HL-60 (cell line): ENCODE measurements around the gene CD38.

ENCODE experiments used
- DNase-seq, 2 experiments: peaks; one replicate each; pipeline ENCODE4 v3.0.0-alpha.2; 2010 to 2020; ENCODE audit warnings: low read depth in 1 of 2, low spot score in 1 of 2
- H3K27ac ChIP-seq: fragments of 250-450 bp; sonication (Bioruptor Pico); replicated peaks from 2 replicates; pipeline ENCODE4 v1.5.1; 2020; ENCODE audit warnings: mild to moderate bottlenecking, moderate library complexity
- H3K27me3 ChIP-seq: fragments of 250-450 bp; sonication (Bioruptor Pico); 2 replicates; pipeline ENCODE4 v1.5.1; 2021; ENCODE audit warnings: mild to moderate bottlenecking, moderate library complexity; ENCODE audit not compliant: insufficient read depth, poor library complexity, severe bottlenecking
- H3K4me3 ChIP-seq: replicated peaks from 2 replicates; pipeline ENCODE4 v1.5.1; 2011; ENCODE audit warnings: mild to moderate bottlenecking, control low read depth, low read length; ENCODE audit not compliant: insufficient read depth
- GABPA ChIP-seq: IDR thresholded peaks from 2 replicates; pipeline ENCODE4 v1.6.1; 2012; ENCODE audit warnings: low read depth
- POLR2AphosphoS5 ChIP-seq: IDR thresholded peaks from 2 replicates; pipeline ENCODE4 v1.6.1; 2012; ENCODE audit warnings: low read depth
- SPI1 ChIP-seq: IDR thresholded peaks from 2 replicates; pipeline ENCODE4 v1.6.1; 2012; ENCODE audit warnings: low read depth, mild to moderate bottlenecking, borderline replicate concordance
- TF ChIP-seq, protein P1 (sequence below): IDR thresholded peaks from one replicate; pipeline ENCODE4 v1.5.1; 2011; ENCODE audit warnings: low read length, control low read depth, inconsistent platforms; ENCODE audit not compliant: insufficient read depth
- TF ChIP-seq, protein P2 (sequence below): IDR thresholded peaks from 2 replicates; pipeline ENCODE4 v1.6.1; 2012; ENCODE audit warnings: low read depth; ENCODE audit not compliant: insufficient replicate concordance

Gene CD38

DNA sequence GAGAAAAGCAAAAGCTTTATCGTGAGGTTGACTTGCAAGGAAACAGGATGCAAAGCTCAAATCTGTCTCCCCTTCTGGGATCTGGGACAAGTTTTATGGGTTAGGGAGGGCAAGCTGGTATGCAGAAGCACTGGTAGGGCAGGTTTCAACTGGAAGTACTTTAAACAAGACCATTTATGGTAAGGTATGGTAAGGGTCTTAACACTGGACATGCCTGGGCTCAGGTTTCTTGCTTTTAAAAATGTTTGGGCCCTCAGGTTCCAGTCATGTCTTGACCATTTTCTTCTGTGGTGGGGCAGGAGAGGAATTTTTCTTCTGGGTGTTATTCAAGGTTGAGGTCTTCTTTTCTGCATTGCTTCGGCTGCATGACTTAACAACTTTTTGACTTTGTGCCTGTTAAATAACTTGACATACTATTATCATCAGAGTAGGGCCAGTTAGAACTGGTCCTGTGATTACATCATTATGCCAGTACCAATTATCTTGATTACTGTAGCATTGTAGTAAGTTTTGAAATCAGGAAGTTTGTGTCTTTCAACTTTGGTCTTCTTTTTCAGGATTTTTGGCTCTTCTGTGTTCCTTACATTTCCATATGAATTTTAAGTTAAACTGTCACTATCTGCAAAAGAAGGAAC lies 33.7 kb downstream of the CD38 start:
- Histone ChIP-seq H3K27ac (no peak overlapping the region; the same call in 1 of the 2 replicates), H3K27me3 (no peaks in the 10 kb centered on the region), H3K4me3 (no peak overlapping the region)
- no peak for TF ChIP-seq SPI1
- no peak for TF ChIP-seq GABPA
- TF ChIP-seq, protein P1, sequence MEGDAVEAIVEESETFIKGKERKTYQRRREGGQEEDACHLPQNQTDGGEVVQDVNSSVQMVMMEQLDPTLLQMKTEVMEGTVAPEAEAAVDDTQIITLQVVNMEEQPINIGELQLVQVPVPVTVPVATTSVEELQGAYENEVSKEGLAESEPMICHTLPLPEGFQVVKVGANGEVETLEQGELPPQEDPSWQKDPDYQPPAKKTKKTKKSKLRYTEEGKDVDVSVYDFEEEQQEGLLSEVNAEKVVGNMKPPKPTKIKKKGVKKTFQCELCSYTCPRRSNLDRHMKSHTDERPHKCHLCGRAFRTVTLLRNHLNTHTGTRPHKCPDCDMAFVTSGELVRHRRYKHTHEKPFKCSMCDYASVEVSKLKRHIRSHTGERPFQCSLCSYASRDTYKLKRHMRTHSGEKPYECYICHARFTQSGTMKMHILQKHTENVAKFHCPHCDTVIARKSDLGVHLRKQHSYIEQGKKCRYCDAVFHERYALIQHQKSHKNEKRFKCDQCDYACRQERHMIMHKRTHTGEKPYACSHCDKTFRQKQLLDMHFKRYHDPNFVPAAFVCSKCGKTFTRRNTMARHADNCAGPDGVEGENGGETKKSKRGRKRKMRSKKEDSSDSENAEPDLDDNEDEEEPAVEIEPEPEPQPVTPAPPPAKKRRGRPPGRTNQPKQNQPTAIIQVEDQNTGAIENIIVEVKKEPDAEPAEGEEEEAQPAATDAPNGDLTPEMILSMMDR: no peak
- TF ChIP-seq, protein P2, sequence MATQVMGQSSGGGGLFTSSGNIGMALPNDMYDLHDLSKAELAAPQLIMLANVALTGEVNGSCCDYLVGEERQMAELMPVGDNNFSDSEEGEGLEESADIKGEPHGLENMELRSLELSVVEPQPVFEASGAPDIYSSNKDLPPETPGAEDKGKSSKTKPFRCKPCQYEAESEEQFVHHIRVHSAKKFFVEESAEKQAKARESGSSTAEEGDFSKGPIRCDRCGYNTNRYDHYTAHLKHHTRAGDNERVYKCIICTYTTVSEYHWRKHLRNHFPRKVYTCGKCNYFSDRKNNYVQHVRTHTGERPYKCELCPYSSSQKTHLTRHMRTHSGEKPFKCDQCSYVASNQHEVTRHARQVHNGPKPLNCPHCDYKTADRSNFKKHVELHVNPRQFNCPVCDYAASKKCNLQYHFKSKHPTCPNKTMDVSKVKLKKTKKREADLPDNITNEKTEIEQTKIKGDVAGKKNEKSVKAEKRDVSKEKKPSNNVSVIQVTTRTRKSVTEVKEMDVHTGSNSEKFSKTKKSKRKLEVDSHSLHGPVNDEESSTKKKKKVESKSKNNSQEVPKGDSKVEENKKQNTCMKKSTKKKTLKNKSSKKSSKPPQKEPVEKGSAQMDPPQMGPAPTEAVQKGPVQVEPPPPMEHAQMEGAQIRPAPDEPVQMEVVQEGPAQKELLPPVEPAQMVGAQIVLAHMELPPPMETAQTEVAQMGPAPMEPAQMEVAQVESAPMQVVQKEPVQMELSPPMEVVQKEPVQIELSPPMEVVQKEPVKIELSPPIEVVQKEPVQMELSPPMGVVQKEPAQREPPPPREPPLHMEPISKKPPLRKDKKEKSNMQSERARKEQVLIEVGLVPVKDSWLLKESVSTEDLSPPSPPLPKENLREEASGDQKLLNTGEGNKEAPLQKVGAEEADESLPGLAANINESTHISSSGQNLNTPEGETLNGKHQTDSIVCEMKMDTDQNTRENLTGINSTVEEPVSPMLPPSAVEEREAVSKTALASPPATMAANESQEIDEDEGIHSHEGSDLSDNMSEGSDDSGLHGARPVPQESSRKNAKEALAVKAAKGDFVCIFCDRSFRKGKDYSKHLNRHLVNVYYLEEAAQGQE: no peak
- no peak for TF ChIP-seq POLR2AphosphoS5
- no peak for DNase-seq

DNA sequence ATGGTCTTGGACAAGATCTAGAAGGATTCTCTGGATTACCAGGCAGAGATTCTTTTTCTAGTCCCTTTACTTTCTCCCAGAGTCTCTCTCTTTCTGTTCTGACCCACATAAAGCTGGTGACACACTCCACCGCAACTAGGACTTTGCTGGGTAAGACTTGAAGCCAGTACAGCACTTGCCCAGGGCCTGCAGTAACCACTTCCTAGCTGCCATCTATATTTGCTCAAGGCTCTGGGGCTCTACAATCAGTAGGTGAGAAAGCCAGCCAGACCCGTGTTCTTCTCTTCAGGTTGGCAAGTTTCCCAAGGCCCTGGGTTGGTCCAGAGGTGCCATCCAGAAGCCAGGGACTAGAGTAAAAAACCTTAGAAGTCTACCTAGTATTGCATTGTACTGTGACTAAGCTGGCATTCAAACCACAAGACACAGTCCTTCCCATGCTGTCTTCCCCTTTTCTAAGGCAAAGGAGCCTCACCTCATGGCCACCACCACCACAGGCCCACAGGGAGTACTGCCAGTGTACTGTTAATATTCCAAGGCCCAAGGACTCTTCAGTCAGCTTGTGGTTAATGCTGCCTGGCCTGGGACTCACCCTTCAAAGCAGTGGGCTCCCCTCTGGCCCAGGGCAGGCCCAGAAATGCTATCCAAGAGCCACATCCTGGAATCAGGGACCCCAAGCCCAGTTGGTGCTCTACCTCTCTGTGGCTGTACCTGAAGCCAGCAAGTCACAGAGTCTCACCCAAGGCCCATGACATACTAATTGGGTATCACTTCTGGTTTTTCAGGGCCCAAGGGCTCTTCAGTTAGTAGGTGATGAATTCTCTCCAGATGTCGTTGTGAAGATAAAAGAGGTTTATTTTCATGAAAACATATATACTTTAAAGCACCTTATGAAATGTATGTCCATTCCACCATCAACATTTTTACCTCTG lies 54.7 kb downstream of the CD38 start:
- Histone ChIP-seq H3K27me3 (no peaks in the 10 kb centered on the region), H3K27ac (peak overlapping the region; percentile 18; the same call in 1 of the 2 replicates), H3K4me3 (no peak overlapping the region)
- TF ChIP-seq POLR2AphosphoS5 (peak; percentile 35; the same call in 1 of the 2 replicates), SPI1 (peak; percentile 94), GABPA (no peak)
- TF ChIP-seq, protein P2: no peak
- TF ChIP-seq, protein P1: no peak
- peak in 1 of 2 experiments; percentile 89 for DNase-seq

DNA sequence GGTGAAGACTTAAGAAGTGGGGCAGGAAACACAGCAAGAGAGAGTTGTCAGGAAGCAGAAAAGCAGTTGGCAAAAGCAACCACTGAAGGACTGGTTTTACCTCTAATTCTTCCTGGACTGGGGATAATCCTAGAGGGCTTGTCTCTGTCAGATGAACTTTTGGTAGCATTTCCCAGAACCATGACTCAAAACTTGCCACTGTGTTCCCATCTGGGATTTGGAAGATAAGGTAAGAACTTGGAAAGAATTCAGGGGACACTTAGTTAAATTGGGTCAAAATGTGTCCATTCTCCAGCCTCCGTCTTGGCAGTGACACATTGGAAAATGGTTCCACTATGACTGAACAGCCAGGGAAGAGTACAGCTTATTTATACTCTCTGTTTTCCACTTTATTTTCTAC lies 55.7 kb downstream of the CD38 start:
- no peaks in the 10 kb centered on the region for H3K27me3 ChIP-seq
- DNase-seq: no peak
- no peak overlapping the region for H3K4me3 ChIP-seq
- no peak overlapping the region for H3K27ac ChIP-seq
- no peak for TF ChIP-seq POLR2AphosphoS5
- TF ChIP-seq, protein P2: no peak
- no peak for TF ChIP-seq GABPA
- no peak for TF ChIP-seq SPI1
- TF ChIP-seq, protein P1: no peak
